CD14-positive monocyte (primary cell): ENCODE results near the gene PKDCC. TPM values are rescaled to one million over a fixed set of nuclear protein-coding genes. Genes with fewer than 3 reads are reported as not detected.

Source experiments
- DNase-seq, 3 donors: peaks; one replicate each; pipeline ENCODE4 v3.0.0-alpha.2; 2011 to 2022
- H2AFZ ChIP-seq: 2 replicates; pipeline ENCODE4 v1.6.0; 2012; ENCODE audit warnings: mild to moderate bottlenecking, low read depth, low read length, inconsistent platforms; ENCODE audit not compliant: insufficient read depth, poor library complexity, severe bottlenecking
- H3K27ac ChIP-seq, 2 donors: 1 replicate in 1 of 2; 2 replicates in 1 of 2; pipeline ENCODE4 v1.5.1; 2012 to 2013; ENCODE audit warnings: low read length in 2 of 2, control low read depth in 1 of 2, inconsistent platforms in 1 of 2, low read depth in 1 of 2, mild to moderate bottlenecking in 1 of 2
- H3K27me3 ChIP-seq, 2 donors: one replicate each; pipeline versions ENCODE4 v1.6.0 to v1.6.1; 2011 to 2013; ENCODE audit warnings: low read length in 2 of 2; ENCODE audit not compliant: control insufficient read depth in 2 of 2, insufficient read depth in 2 of 2
- H3K36me3 ChIP-seq, 2 donors: replicated peaks in 1 of 2; 1 replicate in 1 of 2; 2 replicates in 1 of 2; pipeline versions ENCODE4 v1.5.1 to v1.6.1; 2012 to 2013; ENCODE audit warnings: low read length in 2 of 2, control low read depth in 1 of 2, inconsistent platforms in 1 of 2, mild to moderate bottlenecking in 1 of 2; ENCODE audit not compliant: insufficient read depth in 2 of 2, control insufficient read depth in 1 of 2
- H3K4me1 ChIP-seq, 2 donors: 1 replicate in 1 of 2; 2 replicates in 1 of 2; pipeline versions ENCODE4 v1.5.1 to v1.6.1; 2012 to 2013; ENCODE audit warnings: low read length in 2 of 2, control low read depth in 1 of 2, inconsistent platforms in 1 of 2, mild to moderate bottlenecking in 1 of 2, moderate library complexity in 1 of 2; ENCODE audit not compliant: insufficient read depth in 2 of 2, control insufficient read depth in 1 of 2
- H3K4me2 ChIP-seq: replicated peaks from 2 replicates; pipeline ENCODE3; 2012; ENCODE audit warnings: low read length, moderate library complexity, mild to moderate bottlenecking; ENCODE audit not compliant: poor library complexity, severe bottlenecking; ENCODE audit errors: extremely low read depth
- H3K4me3 ChIP-seq, 3 experiments: fragments of 200-600 bp in 1 of 3; sonication (generic) in 1 of 3; replicated peaks in 1 of 3; 1 replicate in 2 of 3; 2 replicates in 1 of 3; pipeline ENCODE4 v1.5.1; 2011 to 2013; ENCODE audit warnings: low read length in 3 of 3, mild to moderate bottlenecking in 3 of 3, control low read depth in 2 of 3, low read depth in 2 of 3, inconsistent platforms in 1 of 3, moderate library complexity in 1 of 3
- H3K79me2 ChIP-seq: 2 replicates; pipeline ENCODE4 v1.6.0; 2012; ENCODE audit warnings: mild to moderate bottlenecking, control low read depth, inconsistent platforms, low read length, moderate library complexity; ENCODE audit not compliant: insufficient read depth
- H3K9ac ChIP-seq: 2 replicates; pipeline ENCODE4 v1.6.0; 2017; ENCODE audit warnings: low read length, mild to moderate bottlenecking; ENCODE audit not compliant: insufficient read depth, poor library complexity, severe bottlenecking
- H3K9me3 ChIP-seq, 2 donors: replicated peaks in 1 of 2; 1 replicate in 1 of 2; 2 replicates in 1 of 2; pipeline versions ENCODE4 v1.5.1 to v1.6.1; 2012 to 2013; ENCODE audit warnings: low read length in 2 of 2, control low read depth in 1 of 2; ENCODE audit not compliant: control insufficient read depth in 1 of 2, insufficient read depth in 1 of 2
- H4K20me1 ChIP-seq: 2 replicates; pipeline ENCODE4 v1.6.0; 2012; ENCODE audit warnings: mild to moderate bottlenecking, low read length, control low read depth, moderate library complexity; ENCODE audit not compliant: insufficient read depth
- H3K27ac Mint-ChIP-seq, 7 donors: one replicate each; pipeline ENCODE4 v1.8.0; 2020; ENCODE audit warnings: mild to moderate bottlenecking in 7 of 7, mixed read lengths in 7 of 7, moderate library complexity in 6 of 7, inconsistent platforms in 2 of 7
- H3K27me3 Mint-ChIP-seq, 3 donors: one replicate each; pipeline ENCODE4 v1.8.0; 2021 to 2022; ENCODE audit warnings: low read depth in 3 of 3, mild to moderate bottlenecking in 3 of 3, mixed read lengths in 3 of 3, moderate library complexity in 3 of 3, inconsistent platforms in 1 of 3
- H3K36me3 Mint-ChIP-seq, 2 donors: one replicate each; pipeline ENCODE4 v1.8.0; 2020; ENCODE audit warnings: mixed read lengths in 2 of 2, inconsistent platforms in 1 of 2, mild to moderate bottlenecking in 1 of 2
- H3K4me1 Mint-ChIP-seq: one replicate; pipeline ENCODE4 v1.8.0; 2020; ENCODE audit warnings: mild to moderate bottlenecking, mixed read lengths
- H3K4me3 Mint-ChIP-seq, 2 donors: one replicate each; pipeline ENCODE4 v1.8.0; 2020; ENCODE audit warnings: mild to moderate bottlenecking in 2 of 2, mixed read lengths in 2 of 2, moderate library complexity in 1 of 2
- H3K9me3 Mint-ChIP-seq, 7 donors: one replicate each; pipeline ENCODE4 v1.8.0; 2020 to 2022; ENCODE audit warnings: mixed read lengths in 7 of 7, mild to moderate bottlenecking in 6 of 7, moderate library complexity in 6 of 7, inconsistent platforms in 2 of 7
- WGBS: methylation state at CpG from one replicate; pipeline ENCODE4 v1.1.5; 2013; ENCODE audit warnings: missing lambda C conversion rate; ENCODE audit not compliant: insufficient coverage; 5-methylcytosine and 5-hydroxymethylcytosine counted together
- intact Hi-C, 2 donors: fragments of 100-400 bp; cut with micrococcal nuclease; formaldehyde crosslinking; loops; one replicate each; pipeline versions ENCODE4 v1.15.0 to v1.15.1; 2023
- polyA plus RNA-seq, 3 donors: library from polyadenylated mRNA; depleted of rRNA in 1 of 3; unstranded in 2 of 3; stranded (reverse) in 1 of 3; fragments of 300-500 nt in 2 of 3; fragments of >200 nt in 1 of 3; fragmentation: Illumina TruSeq in 2 of 3; gene quantifications; 1 replicate in 2 of 3; 2 replicates in 1 of 3; pipeline ENCODE4 v1.2.3, GENCODE V29; 2012 to 2021
- TF ChIP-seq, protein P1 (sequence below): fragments of 200-600 bp; IDR thresholded peaks from one replicate; pipeline ENCODE4 v1.8.0; 2022; ENCODE audit warnings: antibody characterized with exemption, mild to moderate bottlenecking

The PKDCC gene
- polyA plus RNA-seq, 3 donors: not detected

DNA sequence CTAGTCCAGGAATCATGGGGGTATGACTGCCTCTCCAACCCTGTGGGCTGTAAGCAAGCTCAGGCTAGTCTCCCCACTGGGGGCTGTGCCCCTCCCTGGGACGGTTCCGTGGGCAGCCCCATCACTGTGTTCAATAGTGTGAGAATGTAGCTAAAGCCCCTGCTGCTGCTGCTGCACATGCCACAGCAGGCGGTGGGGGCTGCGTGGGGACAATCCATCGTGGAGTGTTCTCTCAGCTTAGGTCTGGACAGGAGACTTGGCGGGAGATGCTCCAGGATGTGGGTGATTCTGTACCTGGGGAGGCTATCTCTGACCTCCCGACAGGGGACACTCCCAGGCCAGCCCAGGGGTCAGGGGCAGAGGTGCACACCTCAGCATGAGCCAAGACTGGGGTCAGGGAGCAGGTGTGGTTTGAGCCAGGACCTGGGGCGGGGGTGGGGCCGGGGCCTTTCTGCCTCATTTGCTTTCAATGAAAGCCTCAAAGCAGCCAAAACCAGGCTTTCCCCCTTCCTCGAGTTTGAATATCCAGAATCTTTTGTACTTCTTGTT is 10.2 kb downstream of the PKDCC start:
- H3K27ac ChIP-seq: no peak overlapping the region
- H3K9me3 ChIP-seq: no peaks in the 10 kb centered on the region
- no peak overlapping the region for H3K4me3 ChIP-seq
- H3K9ac ChIP-seq: no peak overlapping the region
- H3K36me3 ChIP-seq: no peaks in the 10 kb centered on the region
- Mint-ChIP-seq H3K36me3 (no peaks in the 10 kb centered on the region), H3K4me3 (no peak overlapping the region), H3K9me3 (no peaks in the 10 kb centered on the region), H3K27me3 (peaks cover 2 to 3% (median 2%) of the 10 kb centered on the region in 3 donors), H3K27ac (no peak overlapping the region), H3K4me1 (peaks cover 10% of the 10 kb centered on the region)
- peaks cover 0 to 11% of the 10 kb centered on the region in 2 donors for H3K4me1 ChIP-seq
- H4K20me1 ChIP-seq: no peaks in the 10 kb centered on the region
- intact Hi-C loops: no loop called here
- no peaks in the 10 kb centered on the region for H3K79me2 ChIP-seq
- 95% methylated on average over 7 of the region's 10 CpGs for WGBS
- no peaks in the 10 kb centered on the region for H3K27me3 ChIP-seq
- TF ChIP-seq, protein P1, sequence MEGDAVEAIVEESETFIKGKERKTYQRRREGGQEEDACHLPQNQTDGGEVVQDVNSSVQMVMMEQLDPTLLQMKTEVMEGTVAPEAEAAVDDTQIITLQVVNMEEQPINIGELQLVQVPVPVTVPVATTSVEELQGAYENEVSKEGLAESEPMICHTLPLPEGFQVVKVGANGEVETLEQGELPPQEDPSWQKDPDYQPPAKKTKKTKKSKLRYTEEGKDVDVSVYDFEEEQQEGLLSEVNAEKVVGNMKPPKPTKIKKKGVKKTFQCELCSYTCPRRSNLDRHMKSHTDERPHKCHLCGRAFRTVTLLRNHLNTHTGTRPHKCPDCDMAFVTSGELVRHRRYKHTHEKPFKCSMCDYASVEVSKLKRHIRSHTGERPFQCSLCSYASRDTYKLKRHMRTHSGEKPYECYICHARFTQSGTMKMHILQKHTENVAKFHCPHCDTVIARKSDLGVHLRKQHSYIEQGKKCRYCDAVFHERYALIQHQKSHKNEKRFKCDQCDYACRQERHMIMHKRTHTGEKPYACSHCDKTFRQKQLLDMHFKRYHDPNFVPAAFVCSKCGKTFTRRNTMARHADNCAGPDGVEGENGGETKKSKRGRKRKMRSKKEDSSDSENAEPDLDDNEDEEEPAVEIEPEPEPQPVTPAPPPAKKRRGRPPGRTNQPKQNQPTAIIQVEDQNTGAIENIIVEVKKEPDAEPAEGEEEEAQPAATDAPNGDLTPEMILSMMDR: no peak
- DNase-seq: no peak
- H3K4me2 ChIP-seq: no peak overlapping the region
- no peak overlapping the region for H2AFZ ChIP-seq

DNA sequence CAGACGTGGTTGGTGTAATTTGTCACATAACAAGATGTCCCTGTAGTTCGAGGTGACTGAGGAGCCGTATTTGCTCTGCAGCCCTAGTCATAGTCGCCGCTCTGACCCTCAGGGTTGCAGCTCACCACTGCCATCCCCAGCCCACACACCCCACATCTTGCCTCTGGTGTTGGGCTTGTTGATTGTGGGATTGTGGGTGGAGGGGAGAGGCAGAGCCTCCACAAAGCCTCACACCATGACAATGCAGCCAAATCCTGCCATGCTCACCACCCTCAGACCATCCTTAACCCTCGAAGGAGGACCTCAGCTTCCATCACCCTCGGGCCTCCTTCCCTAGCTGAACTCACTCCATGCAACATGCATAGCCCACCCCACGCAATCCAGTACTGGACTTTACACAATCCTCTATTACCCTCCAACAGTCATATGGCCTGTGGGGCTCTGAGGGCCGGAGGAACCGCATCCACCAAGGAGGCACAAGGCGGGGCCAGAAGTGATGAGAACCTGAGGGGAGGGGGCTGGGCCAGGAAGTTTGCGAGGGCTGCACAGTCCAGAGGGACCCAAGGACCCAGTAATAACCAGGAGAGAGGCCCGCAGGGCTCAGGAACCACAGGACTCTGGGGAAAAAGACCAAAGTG is 11.6 kb downstream of the PKDCC start:
- no peak overlapping the region for H3K4me2 ChIP-seq
- H4K20me1 ChIP-seq: no peaks in the 10 kb centered on the region
- no peaks in the 10 kb centered on the region for H3K9me3 Mint-ChIP-seq
- H3K9me3 ChIP-seq: no peaks in the 10 kb centered on the region
- H3K4me3 Mint-ChIP-seq: no peak overlapping the region
- no peak overlapping the region for H3K9ac ChIP-seq
- 92% methylated on average over 6 of the region's 13 CpGs for WGBS
- no peak overlapping the region for H2AFZ ChIP-seq
- H3K4me1 ChIP-seq: peaks cover 0 to 11% of the 10 kb centered on the region in 2 donors
- DNase-seq: no peak
- no peaks in the 10 kb centered on the region for H3K27me3 ChIP-seq
- no peaks in the 10 kb centered on the region for H3K36me3 ChIP-seq
- H3K79me2 ChIP-seq: no peaks in the 10 kb centered on the region
- TF ChIP-seq, protein P1: no peak
- H3K4me3 ChIP-seq: no peak overlapping the region
- H3K27ac ChIP-seq: no peak overlapping the region
- H3K27ac Mint-ChIP-seq: peak overlapping the region in 1 of 7 donors; percentile 27
- H3K36me3 Mint-ChIP-seq: no peaks in the 10 kb centered on the region
- H3K4me1 Mint-ChIP-seq: peaks cover 10% of the 10 kb centered on the region
- intact Hi-C loops: no loop called here
- H3K27me3 Mint-ChIP-seq: peaks cover 2 to 3% (median 2%) of the 10 kb centered on the region in 3 donors
